Stimulated activated CD4-positive, alpha-beta T cell treated with anti-CD3 and anti-CD28 coated beads, Interleukin-1b, Interleukin-23, amount 100 ng/mL, for 1 hour (primary cell): Measurements from ENCODE around the gene CD48.
"Not testable (repeated sequence)": the region's sequence is repeated elsewhere in the genome, so short reads cannot be mapped to it uniquely, and the experiment has no call there.

ENCODE experiments used
- DNase-seq, 2 donors: peaks; one replicate each; pipeline ENCODE4 v3.0.0-alpha.2; 2020; ENCODE audit warnings: low read depth in 2 of 2

Gene CD48

GRCh38 chr1:160741612-160742348, 30.2 kb upstream of the CD48 start:
- no peak for DNase-seq

GRCh38 chr1:160741092-160741501, 29.5 kb upstream of the CD48 start:
- DNase-seq, result no peak

GRCh38 chr1:160740133-160740688, 28.6 kb upstream of the CD48 start:
- DNase-seq, result no peak

- no peak for DNase-seq
These were observed 27.5 kb upstream of the CD48 start, which contains the start of gene SLAMF7 for GRCh38 chr1:160739098-160739511. Gene SLAMF7, plus strand, starts transcription at chr1:160739247. Its CDS starts 55 bp downstream, at chr1:160739302.

GRCh38 chr1:160738271-160738670, 26.6 kb upstream of the CD48 start:
- no peak for DNase-seq

GRCh38 chr1:160734301-160734700, 22.7 kb upstream of the CD48 start:
- DNase-seq, result no peak

- DNase-seq, result no peak
These were observed 22.3 kb upstream of the CD48 start for GRCh38 chr1:160733898-160734297.

- DNase-seq, result no peak
These were observed 20.4 kb upstream of the CD48 start for GRCh38 chr1:160731990-160732389.

GRCh38 chr1:160731564-160731963, 19.9 kb upstream of the CD48 start:
- not testable (repeated sequence) for DNase-seq

GRCh38 chr1:160727316-160727640, 15.7 kb upstream of the CD48 start:
- DNase-seq, result no peak

- peak in 1 of 2 donors; percentile 40 for DNase-seq
These were observed 15.1 kb upstream of the CD48 start for GRCh38 chr1:160726498-160727315.

- no peak for DNase-seq
These were observed 14.5 kb upstream of the CD48 start for GRCh38 chr1:160726114-160726497.

- DNase-seq, result no peak
These were observed 13.0 kb upstream of the CD48 start for GRCh38 chr1:160724465-160725242.

GRCh38 chr1:160723332-160723731, 11.7 kb upstream of the CD48 start:
- DNase-seq, result no peak

- DNase-seq, result no peak
These were observed 11.1 kb upstream of the CD48 start for GRCh38 chr1:160722726-160723125.

- no peak for DNase-seq
These were observed 9.9 kb upstream of the CD48 start for GRCh38 chr1:160721473-160721872.

GRCh38 chr1:160720356-160721085, 8.9 kb upstream of the CD48 start:
- DNase-seq, result no peak

GRCh38 chr1:160718210-160718609, 6.6 kb upstream of the CD48 start:
- no peak for DNase-seq

GRCh38 chr1:160717306-160717705, 5.7 kb upstream of the CD48 start:
- no peak for DNase-seq

- DNase-seq, result no peak
These were observed 4.4 kb upstream of the CD48 start for GRCh38 chr1:160716013-160716412.

GRCh38 chr1:160714034-160714648, 2.5 kb upstream of the CD48 start:
- not testable (repeated sequence) for DNase-seq
